HG02970 (cell line): ENCODE results near the gene OTOGL.
"Not testable (repeated sequence)": the region's sequence is repeated elsewhere in the genome, so short reads cannot be mapped to it uniquely, and the experiment has no call there.

ENCODE experiments used
- ATAC-seq: cut with Tn5 transposase; IDR thresholded peaks from one replicate; pipeline ENCODE4 v1.9.1; 2021; ENCODE audit warnings: mild to moderate bottlenecking, moderate library complexity, moderate number of reproducible peaks; ENCODE audit not compliant: unreplicated experiment, low FRiP score

Gene OTOGL

DNA sequence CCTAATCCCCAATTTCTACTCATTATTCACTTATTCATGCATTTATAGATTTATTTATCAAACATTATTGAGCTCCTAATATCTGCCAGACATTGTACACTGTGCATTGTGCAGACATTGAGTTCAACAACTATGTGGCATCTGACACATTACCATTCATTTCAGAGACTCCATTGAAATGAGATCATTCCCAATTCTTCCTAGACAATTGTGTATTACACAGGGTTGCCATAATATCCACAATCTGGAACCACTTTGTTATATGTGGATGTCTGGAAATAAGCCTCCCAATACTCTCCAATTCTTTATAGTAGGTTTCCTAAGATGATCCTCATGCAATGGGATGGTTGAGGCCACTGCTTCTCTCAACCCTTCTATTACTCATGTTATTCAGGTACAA lies 165.0 kb downstream of the OTOGL start:
- no peak for ATAC-seq

DNA sequence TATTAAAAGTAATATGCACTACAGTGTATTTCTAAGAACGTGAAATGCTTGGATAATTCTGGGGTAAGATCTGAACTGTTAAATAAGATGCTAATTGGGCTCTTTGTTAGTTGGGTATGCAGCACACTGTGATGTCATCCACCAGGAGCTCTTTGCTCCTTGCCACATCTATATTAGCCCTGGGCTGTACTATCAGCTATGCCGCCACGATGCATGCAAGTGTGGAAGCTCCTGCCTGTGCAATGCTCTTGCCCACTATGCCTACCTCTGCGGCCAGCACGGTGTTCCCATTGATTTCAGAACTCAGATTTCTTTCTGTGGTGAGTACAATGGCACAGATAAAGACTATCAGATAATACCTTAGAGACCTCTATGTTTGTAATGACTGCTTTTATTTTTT lies 165.6 kb downstream of the OTOGL start:
- ATAC-seq, result no peak

DNA sequence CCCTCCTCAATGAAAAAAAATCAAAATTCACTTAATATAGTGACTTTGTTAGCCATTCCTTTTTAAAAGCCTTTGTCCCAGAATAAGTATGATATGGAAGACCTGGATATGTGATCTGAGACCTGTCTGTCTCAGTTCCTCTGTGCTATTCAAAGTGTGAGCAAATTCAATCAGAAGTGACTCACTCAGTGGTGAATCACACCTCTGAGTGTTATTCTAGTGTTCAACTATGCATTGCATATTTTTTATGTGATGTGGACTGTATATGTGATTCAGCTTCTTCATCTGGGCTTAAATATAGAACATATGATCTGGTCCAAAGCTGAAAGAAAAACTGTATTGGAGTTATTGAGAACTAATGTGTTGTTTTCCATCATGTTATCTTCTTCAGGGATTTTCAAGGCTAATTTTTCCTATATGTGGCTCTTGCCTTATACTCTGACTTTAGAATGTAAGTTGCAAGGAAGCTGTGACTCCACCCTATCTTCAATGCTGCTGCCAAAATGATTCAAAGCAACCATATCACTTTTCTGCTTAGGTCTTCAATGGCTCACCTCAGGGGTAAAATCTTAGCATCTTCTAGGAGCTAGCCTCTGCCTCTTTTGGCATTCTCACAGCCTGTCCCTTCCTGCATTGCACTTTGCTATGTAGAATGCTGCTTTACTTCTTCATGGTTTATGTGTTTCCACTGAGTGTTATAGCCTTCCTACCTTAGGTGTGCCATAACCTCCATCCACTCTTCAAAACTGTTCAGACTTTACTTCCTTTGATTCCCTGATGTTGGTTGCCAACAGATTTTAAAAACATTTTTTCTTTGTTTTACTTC lies 169.8 kb downstream of the OTOGL start:
- ATAC-seq, result no peak

DNA sequence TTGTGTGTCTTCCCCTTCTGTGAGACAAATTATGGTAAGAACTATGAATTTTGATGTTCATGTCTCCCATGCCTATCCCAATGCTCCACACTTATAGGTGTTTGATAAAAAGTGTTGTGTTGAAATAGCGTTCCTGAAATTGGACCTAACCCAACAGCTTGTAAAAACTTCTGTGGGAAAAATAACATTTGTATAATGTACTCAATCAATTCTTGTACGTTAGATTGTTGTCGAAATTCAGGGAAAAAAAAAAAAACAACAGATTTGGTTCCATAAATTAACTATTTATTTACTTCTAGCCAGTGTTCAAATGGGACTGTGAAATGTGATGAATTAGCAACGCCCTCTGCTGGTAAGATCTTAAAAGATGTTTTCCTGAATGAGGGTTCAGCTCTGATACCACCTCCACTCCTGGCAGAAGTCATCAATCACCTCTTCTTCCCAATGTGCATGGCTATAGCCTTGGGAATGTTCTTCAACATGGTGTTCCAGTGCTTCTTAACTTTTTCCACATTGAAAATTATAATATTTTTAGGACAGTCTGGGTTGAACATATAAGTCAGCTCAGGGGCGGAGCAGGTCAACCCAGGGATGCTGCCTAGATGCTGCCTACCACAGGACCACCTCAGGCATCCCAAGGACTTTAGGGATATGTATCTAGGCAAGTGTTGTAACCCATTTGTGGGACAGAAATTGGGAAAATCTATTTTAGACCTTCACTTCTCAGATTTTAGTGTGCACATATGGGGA lies 170.6 kb downstream of the OTOGL start:
- ATAC-seq, result no peak

DNA sequence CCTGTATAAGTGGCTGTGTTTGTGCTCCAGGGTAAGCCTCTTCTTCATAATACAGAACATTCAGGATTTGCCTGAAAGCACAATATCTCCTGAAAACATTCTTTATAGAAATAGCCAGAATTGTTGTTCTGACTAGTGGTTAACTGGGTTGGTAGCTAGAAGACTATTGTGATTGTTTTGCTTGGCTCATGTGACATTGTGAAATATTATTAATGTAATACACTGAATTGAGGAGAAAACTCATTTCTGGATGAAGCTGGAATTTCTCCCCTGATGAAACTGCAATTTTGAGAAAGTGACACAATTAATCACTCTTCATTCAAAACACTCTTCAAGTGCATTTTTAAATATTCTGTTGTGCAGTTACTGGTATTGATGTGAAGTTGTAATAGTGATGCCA lies 172.4 kb downstream of the OTOGL start:
- ATAC-seq, result no peak

DNA sequence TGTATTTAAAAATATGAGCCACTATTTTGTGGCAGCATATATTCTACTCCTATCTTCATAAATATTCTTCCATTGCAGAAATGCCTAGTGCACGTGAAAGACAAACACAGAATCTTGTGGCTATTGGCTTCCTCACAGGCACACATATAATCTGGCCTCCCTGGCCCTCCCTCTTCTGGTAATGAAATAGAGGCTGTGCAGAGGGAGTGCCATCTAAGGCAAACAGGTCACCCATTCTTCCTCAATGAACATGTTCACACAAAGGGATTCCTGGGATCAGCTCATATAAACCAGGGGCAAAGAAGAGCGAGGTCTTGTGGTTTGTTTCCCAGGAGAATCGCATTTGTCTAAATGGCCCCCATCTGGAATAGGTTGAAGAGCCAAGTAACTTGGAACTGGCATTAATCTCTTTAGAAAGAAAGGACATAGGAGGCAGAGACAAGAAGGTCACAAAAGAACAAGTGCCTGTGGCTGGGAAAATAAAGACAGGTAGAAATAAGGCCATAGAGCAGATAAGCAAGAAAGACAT lies 173.1 kb downstream of the OTOGL start:
- no peak for ATAC-seq

DNA sequence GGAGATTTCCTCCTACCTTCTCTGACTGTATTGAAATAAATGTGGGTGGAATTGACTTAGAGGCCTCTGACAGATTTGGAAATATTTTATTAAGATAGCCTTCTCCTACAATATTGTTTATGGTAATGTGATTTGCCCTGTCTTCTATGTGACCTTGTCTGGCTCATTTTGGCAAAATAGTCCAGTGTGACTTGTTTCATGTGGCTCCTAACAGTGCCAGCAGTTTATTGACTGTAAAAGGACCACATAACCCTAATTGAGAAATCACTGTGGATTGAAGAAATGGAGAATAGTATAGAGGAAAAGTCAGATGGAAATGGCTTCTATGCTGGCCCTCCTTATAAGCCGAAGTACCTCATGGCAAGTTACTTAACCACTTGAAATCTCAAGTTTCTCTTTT lies 173.8 kb downstream of the OTOGL start:
- ATAC-seq, result no peak

DNA sequence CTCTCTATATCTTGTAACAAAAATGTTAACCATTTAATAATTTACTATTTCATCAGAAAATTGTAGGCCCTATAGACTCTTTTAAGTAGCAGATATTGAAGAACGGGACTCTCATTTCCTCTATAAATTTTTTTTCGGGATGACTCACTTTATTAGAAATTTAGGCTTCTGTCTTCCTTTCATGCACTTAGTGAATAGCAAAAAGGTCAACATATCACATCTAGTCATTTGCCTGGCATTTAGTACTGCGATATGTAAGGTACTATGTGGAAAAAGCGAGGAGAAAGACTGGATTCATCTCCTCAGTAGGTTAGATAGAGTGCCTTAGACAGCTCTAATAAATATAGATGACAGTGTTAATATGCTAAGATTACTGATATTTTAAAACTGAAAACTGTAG lies 178.4 kb downstream of the OTOGL start:
- no peak for ATAC-seq

DNA sequence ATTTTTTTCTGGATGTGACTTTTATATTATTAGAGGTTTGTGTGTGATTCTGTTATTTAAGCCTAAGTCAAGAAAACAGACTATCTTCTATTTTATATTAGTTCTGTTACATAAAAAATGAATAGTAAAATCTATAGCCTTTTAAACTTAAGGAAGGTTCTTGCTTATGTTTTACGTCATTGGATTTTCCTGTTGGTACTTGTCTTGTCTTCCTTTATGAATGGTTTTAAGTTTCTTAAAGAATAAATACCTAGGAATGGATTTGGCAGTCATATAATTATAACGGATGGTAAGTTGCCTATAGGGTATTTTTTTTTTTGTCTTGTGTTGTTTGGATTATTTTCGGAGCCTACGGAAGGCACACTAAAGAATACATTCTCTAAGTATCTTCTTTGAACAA lies 182.9 kb downstream of the OTOGL start:
- ATAC-seq, result no peak

DNA sequence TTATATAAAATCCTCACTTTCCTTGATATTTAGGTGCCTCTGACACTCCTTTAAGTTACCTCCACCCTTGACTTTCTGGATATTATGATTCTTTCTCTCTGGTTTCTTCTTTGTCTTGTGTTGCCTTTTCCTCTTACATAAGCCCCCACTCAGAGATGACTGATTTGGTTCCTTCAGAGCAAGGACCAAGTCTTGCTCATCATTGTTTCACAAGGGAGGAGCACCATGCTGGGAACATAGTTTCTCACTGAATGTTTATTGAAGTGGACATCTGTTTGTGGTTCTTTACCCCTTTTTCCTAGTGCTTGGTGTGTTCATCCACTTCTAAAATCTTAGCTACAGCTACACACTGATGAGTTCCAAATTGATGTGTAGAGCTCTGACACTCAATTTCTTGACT lies 183.4 kb downstream of the OTOGL start:
- ATAC-seq, result no peak

DNA sequence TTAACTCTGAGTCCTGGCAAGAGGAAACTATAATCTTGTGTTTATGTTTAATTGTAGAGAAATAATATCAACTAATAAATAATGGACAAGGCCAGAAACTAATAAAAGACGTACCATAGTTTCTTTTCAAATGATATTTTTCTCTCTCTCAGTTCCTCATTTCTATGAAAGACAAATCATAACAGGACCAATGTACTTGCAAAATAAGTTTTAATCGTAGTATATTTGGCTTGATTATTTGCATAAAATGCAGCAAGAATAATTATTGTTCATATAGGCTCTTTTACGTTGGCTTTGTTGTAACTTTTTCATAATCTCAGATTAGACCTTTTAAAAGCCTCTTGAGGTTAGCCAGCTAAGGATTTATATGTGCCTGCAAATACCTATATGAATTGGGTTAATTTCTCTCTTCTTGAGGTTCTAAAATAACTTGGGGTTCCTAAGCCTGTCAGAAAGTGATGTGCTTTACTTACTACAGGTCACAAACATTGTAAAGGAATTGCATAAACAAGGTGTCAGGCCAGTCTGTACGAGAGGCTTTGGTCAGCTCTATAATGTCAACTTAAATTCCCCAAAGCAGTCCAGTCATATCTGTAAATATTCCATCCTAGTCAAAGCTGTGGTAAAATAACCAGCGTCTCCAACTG lies 191.9 kb downstream of the OTOGL start:
- ATAC-seq, result no peak

DNA sequence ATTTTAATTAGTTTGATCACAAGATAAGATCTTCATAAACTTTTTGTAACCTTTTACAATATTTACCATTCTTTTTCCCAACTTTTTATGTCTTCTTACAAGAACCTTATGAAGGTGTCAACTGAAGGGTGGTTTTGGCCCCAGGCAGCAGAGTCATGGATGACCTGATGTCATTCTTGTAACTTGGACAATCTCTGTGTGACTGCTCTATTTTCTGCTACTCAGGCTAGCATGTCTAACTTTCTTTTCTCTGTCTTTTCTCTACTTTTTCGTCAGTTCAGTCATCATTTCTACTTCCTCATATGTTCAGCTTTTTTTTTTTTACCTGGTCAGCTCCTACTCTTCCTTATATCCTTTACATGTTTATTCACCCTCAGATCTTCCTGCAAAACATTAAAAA lies 194.0 kb downstream of the OTOGL start:
- ATAC-seq, result peak; percentile 32

DNA sequence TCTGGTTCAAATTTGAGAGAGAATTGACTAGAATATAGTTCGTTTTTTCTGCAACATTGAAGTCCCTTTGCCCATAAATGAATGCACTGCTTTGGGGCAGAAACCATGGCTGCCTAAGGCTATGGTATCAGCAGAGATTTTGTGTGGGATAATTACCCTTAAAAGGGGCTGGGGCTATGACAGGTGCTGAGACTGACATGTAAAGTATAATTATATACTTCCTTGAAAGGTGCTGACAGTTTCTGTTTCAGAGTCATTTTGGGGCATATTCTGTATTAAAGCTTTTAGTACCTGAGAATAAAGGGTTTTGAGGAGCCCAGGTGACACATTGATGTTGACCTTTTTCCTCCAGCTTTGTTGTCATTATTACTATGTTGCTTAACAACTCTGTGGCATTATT lies 194.4 kb downstream of the OTOGL start:
- peak; percentile 48 for ATAC-seq

DNA sequence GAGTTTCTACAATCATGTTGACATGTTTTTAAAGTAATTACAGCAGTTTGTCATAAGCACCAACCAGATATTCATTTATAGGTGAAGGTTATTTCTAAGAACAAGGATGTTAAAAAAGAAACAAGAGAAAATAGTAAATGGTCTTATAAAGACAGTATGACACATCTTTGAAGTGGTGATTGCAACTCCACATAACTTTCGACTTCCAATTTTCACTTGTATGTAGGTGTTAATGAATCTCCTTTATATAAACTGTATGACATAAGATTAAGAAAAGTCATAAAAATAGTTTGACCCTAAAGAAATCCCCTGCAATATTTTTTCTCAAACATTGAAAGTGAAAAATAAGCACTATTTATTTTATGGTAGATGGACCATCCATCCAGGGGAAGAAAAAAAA lies 199.9 kb downstream of the OTOGL start:
- no peak for ATAC-seq

DNA sequence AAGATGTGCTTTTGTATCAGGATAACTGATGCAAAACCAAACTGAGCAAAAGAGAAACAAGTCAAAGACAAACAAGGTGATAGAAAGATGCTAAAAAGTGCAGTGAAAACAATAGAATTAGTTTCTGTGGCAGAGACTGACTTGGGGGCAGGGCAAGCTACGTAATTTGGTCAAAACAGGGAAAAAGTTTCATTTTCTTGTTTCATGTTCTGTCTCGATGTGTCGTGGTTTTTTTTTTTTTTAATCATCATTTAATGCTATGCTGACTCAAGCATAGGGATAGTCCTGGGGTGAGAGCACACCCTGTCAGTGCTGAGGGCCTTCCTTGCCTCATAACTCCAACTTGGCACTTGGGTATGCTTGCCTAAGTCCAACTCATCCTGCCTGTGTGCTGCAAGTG lies 200.6 kb downstream of the OTOGL start:
- ATAC-seq, result no peak

DNA sequence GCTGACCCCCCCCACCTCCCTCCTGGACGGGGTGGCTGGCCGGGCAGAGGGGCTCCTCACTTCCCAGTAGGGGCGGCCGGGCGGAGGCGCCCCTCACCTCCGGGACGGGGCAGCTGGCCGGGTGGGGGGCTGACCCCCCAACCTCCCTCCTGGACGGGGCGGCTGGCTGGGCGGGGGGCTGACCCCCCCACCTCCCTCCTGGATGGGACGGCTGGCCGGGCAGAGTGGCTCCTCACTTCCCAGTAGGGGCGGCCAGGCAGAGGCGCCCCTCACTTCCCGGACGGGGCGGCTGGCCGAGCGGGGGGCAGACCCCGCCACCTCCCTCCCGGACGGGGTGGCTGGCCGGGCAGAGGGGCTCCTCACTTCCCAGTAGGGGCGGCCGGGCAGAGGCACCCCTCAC lies 208.1 kb downstream of the OTOGL start:
- not testable (repeated sequence) for ATAC-seq

DNA sequence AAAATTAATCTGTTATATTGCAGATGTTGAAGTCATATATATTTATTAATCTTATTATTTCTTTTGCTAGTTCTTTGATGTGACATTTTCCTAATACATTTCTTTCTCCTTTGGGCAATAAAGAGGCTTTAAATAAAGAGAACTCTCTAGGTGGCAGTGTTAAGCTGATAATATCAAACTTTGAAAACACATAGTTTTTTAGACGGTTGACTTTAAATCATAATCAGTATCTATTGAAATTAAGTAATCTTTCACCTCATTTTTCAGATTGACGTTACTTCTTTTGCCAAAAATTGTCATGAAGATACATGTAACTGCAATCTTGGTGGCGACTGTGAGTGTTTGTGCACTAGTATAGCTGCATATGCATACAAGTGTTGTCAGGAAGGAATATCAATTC lies 213.9 kb downstream of the OTOGL start:
- ATAC-seq, result no peak

DNA sequence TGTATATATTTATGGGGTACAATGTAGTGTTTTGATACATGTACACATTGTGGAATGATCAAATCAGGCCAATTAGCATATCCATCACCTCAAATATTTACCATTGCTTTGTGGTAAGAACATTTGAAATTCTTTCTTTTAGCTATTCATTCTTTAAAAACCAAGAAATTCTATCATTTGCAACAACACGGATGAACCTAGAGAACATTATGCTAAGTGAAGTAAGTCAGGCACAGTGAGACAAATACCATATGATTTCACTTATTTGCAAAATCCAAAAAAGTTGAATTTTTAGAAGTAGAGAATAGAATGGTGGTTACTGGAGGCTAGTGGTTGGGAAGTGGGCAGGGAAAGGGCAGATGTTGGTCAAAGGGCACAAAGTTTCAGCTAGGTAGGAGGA lies 215.4 kb downstream of the OTOGL start:
- no peak for ATAC-seq

DNA sequence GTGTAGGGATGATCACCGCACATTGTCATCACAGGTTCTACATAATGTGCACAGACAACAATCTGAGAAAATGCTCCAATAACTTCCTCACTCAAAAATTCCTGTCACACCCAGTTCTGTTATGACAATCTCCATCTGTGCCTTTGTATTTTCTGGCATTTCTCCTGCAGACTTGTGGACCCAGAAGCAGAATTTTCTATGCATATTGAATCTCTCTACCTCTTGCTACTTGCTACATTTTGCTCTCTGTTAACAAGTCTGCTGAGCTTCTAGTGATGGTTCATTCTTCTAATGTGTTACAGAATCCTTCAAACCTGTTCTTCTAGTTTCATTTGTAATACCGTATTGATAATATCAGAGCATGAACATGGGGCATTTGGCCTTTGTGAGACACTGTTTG lies 216.9 kb downstream of the OTOGL start:
- no peak for ATAC-seq

DNA sequence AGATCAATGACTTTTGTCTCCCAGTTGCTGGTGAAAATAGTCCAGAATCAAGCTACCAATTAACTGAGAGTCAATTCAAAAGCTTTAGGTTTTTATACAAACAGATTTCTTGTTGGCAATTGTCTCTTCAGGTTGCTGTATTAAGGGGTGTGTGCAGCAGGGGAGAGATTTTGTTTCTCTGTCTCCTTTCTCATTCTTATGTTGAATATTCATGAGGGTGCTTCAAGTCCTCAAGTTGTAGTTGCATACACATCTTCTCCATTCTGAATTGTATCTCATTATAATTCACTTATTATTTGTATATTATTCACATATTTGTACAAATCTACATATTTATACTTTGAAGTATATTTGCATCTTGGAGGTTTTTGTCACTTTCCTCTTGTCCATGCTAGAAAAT lies 218.0 kb downstream of the OTOGL start:
- no peak for ATAC-seq

DNA sequence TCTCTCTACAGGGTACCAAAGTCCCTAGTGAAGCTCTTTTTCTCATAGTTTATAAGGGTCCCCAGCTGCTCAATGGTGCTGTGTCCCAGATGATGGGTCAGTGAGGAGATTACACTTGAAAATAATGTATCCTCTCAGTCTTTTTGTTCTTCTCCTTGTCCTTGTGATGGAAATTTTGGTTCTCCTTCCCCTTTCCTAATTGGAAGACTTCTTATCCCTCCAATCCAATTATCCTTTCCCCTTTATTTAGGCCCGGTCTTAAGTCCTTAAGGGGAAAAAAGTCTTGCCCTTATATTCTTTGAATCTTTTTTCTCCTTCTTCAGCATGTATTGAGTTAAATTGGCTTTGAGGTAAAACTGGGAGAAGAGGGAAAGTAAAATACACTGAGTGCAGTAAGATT lies 218.6 kb downstream of the OTOGL start:
- no peak for ATAC-seq
